Fibroblast of lung (primary cell): ENCODE measurements around the gene EFHD1.
A peak's percentile ranks its signal among the peaks of the same experiment; 100 is the strongest.

Source experiments
- EZH2 ChIP-seq: IDR thresholded peaks from 2 replicates; pipeline ENCODE4 v1.5.1; 2012; ENCODE audit warnings: low read length, control low read depth, mild to moderate bottlenecking; ENCODE audit errors: missing control alignments
- TF ChIP-seq, protein P1 (sequence below), 2 donors: IDR thresholded peaks in 1 of 2; conservative IDR thresholded peaks in 1 of 2; 1 replicate in 1 of 2; 2 replicates in 1 of 2; pipeline ENCODE4 v1.5.1; 2011 to 2012; ENCODE audit warnings: low read length in 2 of 2, control low read depth in 1 of 2, inconsistent platforms in 1 of 2, low read depth in 1 of 2, mild to moderate bottlenecking in 1 of 2

DNA sequence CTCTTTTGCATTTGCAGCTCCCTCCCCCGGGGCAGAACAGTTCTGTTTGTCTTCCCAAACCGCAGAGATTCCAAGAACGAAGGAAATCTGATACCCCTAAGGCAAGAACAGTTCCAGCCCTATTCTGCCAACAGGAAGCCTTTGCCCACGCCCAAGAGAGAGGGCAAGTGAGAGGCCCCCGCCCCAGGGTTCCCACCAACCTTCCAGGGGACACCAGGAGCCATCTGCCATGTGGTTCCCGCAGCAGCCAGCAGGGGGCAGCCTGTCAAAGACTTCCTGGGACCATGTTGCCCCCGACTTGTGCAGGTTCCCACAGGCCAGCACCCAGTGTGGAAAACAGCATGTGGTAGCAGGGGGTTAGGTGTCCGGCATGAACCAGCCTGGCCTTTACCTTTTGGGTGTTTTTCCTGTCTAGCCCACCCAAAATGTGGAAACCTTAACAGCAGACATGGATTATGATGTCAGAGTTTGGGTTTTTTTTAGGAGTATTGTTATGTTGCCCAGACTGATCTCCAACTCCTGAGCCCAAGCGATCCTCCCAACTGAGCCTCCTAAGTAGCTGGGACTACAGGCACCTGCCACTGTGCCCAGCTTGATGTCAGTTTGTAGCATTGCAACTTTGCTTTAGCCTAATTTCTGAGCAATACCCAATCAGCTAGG, 21.7 kb upstream of the EFHD1 start:
- TF ChIP-seq, protein P1, sequence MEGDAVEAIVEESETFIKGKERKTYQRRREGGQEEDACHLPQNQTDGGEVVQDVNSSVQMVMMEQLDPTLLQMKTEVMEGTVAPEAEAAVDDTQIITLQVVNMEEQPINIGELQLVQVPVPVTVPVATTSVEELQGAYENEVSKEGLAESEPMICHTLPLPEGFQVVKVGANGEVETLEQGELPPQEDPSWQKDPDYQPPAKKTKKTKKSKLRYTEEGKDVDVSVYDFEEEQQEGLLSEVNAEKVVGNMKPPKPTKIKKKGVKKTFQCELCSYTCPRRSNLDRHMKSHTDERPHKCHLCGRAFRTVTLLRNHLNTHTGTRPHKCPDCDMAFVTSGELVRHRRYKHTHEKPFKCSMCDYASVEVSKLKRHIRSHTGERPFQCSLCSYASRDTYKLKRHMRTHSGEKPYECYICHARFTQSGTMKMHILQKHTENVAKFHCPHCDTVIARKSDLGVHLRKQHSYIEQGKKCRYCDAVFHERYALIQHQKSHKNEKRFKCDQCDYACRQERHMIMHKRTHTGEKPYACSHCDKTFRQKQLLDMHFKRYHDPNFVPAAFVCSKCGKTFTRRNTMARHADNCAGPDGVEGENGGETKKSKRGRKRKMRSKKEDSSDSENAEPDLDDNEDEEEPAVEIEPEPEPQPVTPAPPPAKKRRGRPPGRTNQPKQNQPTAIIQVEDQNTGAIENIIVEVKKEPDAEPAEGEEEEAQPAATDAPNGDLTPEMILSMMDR (conservative IDR thresholded peaks at IDR 0.05 in 1 of 2, IDR thresholded peaks at IDR 0.05 in 1 of 2; ENCODE audit: low read depth in 1 of 2, low read length in 2 of 2): peak; percentile 69 to 85
- no peak for TF ChIP-seq EZH2
